GM21381 (cell line): ENCODE data around the gene IMMP2L.
"Not testable (repeated sequence)": the region's sequence is repeated elsewhere in the genome, so short reads cannot be mapped to it uniquely, and the experiment has no call there.

ENCODE experiments used
- ATAC-seq: cut with Tn5 transposase; IDR thresholded peaks from one replicate; pipeline ENCODE4 v1.9.1; 2021; ENCODE audit warnings: mild to moderate bottlenecking, moderate library complexity; ENCODE audit not compliant: unreplicated experiment

Gene IMMP2L

DNA sequence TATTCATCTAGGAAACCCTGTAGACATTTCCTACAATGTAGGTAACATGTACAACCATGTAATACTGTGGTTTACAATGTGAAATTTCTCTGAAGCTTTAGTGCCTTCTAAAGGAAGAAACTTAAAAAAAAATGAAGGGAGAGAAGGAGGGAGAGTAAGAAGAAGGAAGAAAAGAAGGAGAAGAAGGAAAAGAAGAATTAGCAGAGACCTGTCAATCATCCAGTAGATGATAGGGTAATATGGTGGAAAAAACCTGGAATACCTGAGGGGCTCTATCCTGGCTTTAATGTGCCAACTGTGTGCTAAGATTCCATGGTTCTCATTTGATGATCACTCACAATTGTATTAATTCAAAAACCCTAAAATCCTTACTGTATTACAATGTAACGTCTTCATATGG, 474.0 kb downstream of the IMMP2L start:
- no peak for ATAC-seq

DNA sequence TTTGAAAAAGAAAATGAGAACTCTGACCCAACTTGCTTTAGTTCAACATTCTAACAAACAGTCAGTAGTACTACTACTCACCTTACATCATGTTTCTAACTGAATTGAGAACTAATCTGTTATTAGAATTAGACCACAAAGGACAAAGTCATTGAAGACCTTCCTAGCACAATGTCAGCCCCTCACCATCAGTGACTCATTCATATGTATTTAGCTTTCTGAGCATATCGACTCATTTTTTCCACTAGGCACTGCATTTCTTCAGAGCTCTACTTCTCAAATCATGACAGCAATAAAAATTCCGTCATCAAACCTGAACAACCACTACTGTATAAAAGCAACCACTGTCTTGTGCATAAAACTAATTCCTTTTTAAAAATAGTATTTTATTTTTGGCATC, 475.8 kb downstream of the IMMP2L start:
- no peak for ATAC-seq

DNA sequence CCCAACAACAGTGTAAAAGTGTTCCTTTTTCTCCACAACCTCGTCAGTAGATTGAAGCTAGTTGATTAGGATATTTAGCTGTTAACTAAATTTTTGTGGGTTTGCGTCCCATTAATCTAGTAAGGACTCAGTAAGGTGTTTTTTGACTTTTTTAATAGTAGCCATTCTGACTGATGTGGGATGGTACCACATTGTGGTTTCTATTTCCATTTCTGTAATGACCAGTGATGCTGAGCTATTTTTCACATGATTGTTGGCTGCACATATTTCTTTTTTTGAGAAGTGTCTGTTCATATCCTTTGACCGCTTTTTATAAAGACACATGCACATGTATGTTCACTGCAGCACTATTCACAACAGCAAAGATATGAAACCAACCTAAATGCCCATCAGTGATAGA, 476.9 kb downstream of the IMMP2L start:
- ATAC-seq = no peak

DNA sequence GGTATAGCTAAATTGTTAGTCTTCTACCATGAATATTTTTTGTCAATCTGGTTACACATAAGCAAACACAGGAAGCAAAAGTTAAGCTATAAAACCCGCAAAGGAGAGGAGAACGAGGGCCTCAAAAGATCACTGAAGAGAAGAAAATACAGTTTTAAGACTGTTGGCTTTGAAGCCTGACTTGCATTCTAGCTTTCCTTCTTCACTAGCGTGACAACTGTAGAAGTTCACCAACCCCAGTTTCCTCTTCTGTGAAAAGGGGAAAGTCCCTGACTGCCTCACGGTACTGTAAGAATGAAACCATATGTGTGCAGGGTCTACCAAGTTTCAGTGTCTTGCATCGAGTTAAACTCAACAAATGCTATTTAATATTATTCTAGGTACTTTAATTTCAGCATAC, 478.9 kb downstream of the IMMP2L start:
- peak; percentile 95 for ATAC-seq

DNA sequence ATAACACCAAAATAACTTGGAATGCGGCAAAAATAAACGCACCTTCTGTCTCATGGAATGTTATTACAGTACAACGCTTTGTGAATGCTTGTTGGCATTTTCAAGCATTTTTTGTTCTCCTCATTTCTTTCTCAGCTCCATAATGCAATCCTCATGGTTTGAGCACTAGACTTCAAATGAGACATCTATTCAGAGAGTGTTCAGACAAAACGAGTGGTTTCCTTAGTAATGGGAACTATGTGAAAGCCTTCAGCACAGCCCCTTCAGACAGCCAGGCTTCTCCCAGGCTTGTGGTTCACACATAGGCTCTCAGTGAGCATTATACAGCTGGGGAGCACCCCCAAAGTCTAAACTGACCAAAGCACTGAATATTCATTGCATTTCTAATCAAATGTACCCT, 479.9 kb downstream of the IMMP2L start:
- no peak for ATAC-seq

DNA sequence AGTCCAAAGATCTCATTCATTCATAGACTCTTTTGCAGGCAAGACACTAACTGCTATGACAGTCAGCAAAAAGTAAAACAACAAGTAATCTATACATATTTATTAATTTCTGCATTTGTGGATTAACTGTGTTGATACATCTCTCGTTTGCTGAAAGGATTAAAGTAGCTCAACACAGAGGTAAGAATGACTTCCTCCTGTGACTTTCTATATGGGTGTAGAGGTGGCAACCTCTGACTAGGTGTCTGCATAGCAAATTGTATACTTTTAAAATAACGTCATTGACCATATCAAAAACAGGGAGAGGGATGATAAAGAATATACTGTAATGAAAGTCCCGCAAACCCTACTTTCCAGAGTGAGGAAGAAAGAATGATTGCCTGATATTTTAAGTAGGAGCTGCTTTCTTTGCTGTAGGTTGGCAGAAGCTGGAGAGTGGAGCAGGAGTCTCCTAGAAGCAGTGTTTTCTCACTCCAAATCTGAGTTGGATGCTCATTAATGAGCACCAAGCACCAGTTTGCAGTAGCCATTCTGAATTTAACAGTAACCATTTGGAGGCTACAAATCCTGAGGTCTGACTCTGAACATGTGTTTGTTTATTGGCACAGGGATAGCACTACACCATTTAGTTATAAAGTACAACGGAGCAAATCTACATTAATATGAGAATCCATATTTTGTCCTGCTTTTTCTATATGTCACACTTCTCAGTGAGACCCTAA, 480.6 kb downstream of the IMMP2L start:
- ATAC-seq = no peak

DNA sequence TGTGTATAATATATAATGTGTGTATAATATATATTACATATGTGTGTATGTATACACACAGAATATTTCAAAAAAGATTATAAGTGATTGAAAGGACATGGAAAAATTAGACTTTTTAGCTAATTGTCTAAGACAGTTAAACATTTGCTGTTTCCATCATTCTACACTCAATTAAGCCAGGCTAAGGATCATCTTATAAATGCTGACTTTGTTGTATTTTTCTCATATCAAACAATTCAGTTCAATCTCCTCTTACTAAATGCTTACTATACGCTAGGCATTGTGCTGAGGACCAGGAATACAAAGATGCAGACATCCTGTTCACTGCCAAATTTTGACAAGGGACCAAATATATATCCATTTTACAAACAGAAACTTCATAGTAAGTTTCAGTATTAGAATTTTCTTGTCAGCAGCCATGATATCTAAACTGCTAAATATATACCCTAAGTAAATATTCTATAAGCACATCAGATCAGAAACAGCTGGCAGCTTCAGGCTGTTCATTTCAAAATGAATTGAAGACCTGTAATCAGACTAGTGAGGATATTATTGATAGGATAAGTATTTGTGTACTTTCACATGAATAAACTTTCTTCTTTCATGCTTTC, 481.7 kb downstream of the IMMP2L start:
- ATAC-seq = no peak

DNA sequence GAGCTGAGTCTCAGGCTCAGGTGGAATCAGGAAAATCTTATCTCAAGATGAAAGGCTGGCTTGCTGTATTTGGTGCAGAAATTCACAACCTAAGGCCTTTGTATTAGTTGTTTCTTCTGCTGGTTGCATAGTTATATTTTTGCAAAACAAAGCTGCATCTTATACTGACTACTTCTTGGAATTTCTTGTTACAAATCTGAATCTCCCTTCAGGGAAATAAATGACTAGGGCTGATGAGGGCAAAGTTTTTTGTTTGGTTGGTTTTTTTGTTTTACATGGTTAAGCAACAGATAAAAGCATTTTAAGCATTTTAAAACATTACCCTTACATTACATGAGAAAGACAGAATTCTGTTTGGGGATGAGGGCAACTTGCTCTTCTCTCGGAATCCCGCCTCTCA, 485.3 kb downstream of the IMMP2L start:
- ATAC-seq = no peak

DNA sequence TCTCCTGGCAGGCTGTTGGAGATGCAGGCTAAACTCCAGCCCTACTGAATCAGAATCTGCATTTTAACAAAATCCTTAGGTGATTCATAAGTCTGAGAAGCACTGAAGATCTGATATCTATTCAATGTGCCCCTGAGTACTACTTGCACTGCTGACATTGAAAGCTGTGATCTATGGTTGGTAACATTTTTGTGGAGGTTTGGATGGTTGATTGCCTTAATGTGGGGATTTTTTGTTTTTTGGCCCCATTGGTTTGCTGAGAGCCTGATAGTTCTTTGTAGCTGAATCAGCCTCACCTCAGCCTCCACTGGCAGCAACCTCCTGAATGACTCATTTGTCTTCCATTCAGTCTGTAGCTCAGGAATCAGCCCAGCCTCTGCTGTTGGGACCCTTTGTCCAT, 486.1 kb downstream of the IMMP2L start:
- no peak for ATAC-seq

DNA sequence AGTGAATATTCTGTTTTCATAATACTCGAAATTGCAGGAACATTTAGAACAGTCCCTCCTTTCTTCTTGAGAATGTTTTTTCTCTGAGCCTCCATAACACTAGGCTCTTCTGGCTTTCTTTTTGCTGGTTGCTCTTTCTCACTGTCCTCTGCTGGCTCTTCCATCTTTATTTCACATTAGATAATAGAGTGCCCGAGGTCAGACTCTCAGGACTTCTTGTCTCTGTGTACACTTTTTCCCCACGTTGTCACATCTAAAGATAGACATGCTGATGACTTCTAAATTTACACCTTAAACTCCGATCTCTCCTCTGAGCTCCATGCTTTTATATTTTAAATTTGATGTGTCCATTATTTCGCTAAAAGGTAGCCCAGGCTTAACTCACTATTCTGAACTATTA, 486.8 kb downstream of the IMMP2L start:
- no peak for ATAC-seq

DNA sequence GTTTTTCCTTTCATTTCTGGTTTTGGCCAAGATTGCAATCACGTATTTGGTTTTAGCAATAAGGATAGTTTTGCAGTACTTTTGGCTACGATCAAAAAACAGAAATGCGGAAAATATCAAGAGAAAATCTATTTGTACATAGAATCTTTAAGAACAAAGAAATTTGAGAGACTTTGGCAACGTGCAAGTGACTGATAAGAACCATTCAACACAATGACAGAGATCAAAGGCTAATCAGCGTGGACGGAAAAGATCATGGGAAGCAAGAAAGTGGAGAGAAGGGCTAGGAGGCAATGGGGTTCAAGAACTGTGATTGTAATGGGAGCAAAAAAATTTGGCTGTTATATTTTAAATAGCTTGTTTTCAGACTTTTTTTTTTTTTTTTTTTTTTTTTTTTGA, 487.5 kb downstream of the IMMP2L start:
- ATAC-seq = no peak

DNA sequence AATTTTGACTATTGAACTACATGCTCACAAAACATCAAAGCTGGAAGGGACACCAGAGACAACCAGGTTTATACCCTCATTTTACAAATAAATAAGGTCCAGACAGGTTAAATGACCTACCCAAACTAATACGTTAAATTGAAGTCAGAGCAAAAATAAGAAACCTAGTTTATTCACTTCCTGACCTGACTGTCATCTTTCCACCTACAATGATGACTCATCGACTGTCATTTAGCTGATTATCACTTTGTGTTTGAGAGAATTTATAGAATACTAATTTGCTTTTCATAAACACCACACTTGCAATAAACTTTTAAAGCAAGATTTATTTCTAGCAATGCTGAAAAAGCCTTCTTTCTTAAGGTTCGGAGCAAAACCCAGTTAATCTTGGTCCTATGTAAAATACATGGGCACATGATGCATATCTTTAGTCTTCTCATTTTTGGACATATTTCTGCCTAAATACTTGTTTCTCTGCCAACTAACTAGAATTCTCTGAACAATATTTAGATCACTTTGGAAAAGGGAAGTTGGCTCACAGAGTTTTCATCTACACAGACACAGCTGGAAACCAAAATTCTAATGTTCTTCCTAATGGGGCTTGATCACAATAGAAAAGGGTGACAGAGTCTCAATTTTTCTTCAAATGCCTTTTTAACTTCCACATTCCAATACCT, 488.1 kb downstream of the IMMP2L start:
- no peak for ATAC-seq

DNA sequence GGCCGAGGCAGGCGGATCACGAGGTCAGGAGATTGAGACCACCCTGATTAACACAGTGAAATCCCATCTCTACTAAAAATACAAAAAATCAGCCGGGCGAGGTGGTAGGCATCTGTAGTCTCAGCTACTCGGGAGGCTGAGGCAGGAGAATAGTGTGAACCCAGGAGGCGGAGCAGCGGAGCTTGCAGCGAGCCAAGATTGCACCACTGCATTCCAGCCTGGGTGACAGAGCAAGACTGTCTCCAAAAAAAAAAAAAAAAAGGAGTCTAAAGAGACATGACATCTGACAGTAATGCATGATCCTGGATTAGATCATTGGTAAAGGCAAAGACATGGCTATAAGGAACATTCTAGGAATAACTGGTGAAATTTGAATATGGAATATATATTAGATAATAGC, 489.6 kb downstream of the IMMP2L start:
- not testable (repeated sequence) for ATAC-seq

DNA sequence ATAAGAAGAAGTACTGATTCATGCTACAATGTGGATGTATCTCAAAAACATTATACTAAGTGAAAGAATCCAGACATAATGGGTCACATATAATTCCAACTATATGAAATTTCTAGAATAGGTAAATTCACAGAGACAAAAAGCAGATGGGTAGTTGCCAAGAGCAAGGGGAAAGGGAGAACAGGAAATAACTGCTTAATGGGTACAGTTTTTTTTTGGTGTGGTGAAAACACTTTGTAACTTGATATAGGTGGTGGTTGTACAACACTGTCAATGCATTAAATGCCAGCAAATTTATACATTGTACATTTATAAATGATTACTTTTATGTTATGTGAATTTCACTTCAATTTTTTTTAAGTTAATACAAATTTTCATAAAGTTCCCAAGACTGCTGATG, 490.7 kb downstream of the IMMP2L start:
- no peak for ATAC-seq

DNA sequence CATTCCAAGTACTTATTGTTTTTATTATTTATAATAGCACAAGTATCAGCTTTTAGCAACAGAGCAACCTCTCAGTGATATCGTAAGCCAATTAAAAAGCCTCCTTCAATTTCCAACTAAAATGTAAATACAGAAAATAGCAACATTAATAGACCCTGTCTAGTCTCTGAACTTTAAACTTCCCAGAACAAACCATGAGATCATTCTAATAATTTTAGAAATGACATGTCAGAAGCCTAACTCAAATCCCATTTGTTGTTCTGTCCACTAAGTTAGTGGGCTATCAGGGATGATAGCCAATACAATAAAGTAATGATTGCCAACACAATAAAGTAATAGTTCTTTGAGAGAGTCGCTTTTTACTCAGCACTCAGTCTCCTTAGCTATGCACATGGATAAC, 493.7 kb downstream of the IMMP2L start:
- ATAC-seq = no peak

DNA sequence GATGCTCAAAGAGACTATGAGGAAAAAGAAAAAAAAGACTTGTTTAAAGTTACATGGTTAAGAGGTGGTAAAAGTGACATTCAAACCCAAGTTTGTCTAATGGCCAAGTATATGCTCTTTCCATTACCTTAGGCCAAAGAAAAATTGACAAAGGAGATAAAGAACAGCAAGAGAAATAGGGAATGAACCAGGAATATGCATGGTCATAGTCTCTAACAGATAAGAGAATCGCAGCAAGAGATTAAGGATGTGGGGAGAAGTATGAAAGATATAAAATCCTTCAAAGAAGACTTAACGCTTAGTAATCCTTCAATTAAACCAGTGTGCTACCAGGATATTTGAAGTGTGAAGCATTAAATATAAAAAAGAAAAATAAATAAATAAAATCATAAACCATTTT, 494.6 kb downstream of the IMMP2L start:
- ATAC-seq = no peak

DNA sequence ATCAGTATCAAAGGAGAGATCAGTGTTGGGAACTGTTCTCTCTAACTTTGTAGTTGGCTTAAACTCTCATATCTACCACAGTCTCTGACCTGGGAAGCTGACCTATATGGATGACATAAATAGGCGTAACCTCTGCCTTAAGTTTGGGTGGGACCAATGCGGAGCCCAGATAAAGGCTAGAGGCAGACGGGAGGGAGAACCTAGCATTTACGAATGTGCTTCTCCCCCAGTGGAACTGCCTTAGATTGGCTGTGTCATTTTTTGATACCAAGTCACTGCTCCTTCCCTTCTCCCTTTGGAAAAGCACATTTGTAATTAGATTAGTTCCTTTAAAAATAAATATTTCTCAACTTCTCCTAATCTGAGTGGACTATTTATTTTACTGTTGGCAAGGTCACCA, 495.0 kb downstream of the IMMP2L start:
- ATAC-seq = no peak

DNA sequence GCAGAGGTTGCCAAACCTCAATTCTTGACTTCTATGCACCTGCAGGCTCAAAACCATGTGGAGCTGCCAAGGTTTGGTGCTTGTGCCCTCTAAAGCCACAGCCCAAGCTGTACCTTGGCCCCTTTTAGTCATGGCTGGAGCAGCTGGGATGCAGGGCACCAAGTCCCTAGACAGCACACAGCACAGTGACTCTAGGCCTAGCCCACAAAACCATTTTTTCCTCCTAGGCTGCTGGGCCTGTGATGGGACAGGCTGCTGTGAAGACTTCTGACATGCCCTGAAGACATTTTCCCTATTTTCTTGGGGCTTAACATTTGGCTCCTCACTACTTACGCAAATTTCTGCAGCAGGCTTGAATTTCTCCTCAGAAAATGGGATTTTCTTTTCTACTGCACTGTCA, 499.1 kb downstream of the IMMP2L start:
- ATAC-seq = no peak

DNA sequence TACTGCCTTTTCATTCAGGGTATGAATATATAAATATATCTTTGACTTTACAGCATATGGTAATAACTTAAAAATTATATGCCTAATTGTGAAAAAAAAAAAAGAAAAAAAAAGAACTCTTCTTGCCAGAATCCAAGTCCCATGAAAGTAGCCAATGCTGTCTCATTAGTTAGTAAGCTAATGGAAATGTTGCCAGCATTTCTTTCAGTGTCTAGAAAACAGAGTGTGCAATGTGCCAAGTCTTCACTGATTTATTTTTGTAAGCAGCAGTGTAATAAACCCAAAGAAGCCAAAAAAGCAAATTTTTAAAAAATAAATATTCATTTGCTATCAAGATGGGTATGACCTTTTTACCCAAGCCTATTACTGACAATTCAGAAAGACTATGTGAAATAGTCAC, 502.5 kb downstream of the IMMP2L start:
- ATAC-seq = no peak

DNA sequence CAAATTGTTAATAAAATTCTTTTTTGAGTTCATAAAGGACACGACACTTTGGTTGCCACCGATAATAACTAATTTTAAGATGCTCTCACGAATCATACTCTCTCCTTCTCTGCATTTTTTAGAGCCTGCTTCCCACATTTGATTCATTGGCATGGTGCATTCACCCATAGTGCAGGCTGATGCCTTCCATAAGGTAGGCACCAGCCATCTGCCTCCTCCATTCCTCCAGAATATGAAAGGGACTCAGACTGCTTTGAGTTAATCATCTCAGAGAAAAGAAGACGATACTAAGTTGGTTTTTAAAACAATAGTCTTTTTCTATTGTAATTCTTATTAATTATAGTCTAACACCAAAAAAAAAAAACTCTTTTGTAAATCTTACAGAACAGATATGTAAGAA, 505.2 kb downstream of the IMMP2L start:
- no peak for ATAC-seq

DNA sequence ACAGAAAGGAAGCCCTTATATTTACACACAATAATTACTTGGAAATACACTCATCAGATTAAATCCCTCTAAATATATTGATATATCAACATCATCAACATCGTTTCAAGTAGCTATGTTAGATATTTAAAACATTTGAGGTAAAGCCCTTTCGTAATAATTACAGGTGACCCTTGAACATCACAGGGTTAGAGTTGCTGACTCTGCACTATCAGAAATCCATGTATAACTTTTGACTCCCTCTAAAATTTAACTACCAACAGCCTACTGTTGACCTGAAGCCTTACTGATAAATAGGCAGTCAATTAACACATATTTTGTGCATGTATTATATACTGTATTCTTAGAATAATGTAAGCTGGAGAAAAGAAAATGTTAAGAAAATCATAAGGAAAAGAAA, 505.9 kb downstream of the IMMP2L start:
- no peak for ATAC-seq

DNA sequence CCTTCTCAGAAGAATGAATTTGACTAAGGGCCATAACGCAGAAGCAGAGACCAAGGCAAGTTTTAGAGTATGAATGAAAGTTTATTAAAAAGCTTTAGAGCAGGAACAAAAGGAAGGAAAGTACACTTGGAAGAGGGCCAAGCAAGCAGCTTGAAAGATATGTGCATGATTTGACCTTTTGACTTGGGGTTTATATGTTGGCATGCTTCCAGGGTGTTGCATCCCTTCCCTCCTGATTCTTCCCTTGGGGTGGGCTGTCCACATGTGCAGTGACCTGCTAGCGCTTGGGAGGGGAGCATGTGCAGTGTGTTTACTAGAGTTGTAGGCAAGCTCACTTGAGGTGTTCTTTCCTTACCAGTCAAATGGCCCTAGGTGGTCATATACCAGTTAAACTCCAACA, 509.3 kb downstream of the IMMP2L start:
- ATAC-seq = no peak
